Osteoblast (primary cell): ENCODE results near the gene BATF. TPM values are rescaled to one million over a fixed set of nuclear protein-coding genes. Genes with fewer than 3 reads are reported as not detected.

Experiments used
- DNase-seq: peaks from one replicate; pipeline ENCODE4 v3.0.0; 2011; ENCODE audit warnings: low spot score, mixed read lengths; ENCODE audit not compliant: insufficient read length; ENCODE audit errors: missing footprints
- H2AFZ ChIP-seq: 2 replicates; pipeline ENCODE4 v1.6.0; 2011; ENCODE audit warnings: mild to moderate bottlenecking, low read length
- H3K27ac ChIP-seq: 2 replicates; pipeline ENCODE4 v1.5.1; 2011; ENCODE audit warnings: mild to moderate bottlenecking, low read depth, low read length, moderate library complexity
- H3K27me3 ChIP-seq: 2 replicates; pipeline ENCODE4 v1.6.0; 2012; ENCODE audit warnings: mild to moderate bottlenecking, control low read depth, inconsistent platforms, low read length, moderate library complexity; ENCODE audit not compliant: insufficient read depth
- H3K36me3 ChIP-seq: 2 replicates; pipeline ENCODE4 v1.5.1; 2011; ENCODE audit warnings: mild to moderate bottlenecking, low read length, control low read depth, moderate library complexity; ENCODE audit not compliant: insufficient read depth
- H3K4me1 ChIP-seq: 2 replicates; pipeline ENCODE4 v1.5.1; 2011; ENCODE audit warnings: mild to moderate bottlenecking, low read length, control low read depth, moderate library complexity; ENCODE audit not compliant: insufficient read depth
- H3K4me2 ChIP-seq: 2 replicates; pipeline ENCODE4 v1.6.0; 2011; ENCODE audit warnings: mild to moderate bottlenecking, low read length; ENCODE audit not compliant: insufficient read depth
- H3K4me3 ChIP-seq: fragments of 200-600 bp; sonication (generic); 3 replicates; pipeline ENCODE4 v1.5.1; 2012; ENCODE audit warnings: mild to moderate bottlenecking, low read length, inconsistent platforms; ENCODE audit not compliant: insufficient read depth
- H3K79me2 ChIP-seq: 2 replicates; pipeline ENCODE4 v1.6.0; 2012; ENCODE audit warnings: mild to moderate bottlenecking, low read length, control low read depth, inconsistent platforms; ENCODE audit not compliant: insufficient read depth
- H3K9me3 ChIP-seq: 2 replicates; pipeline ENCODE4 v1.5.1; 2011; ENCODE audit warnings: low read depth, low read length, control low read depth
- H4K20me1 ChIP-seq: 2 replicates; pipeline ENCODE4 v1.6.0; 2012; ENCODE audit warnings: mild to moderate bottlenecking, low read length, control low read depth; ENCODE audit not compliant: insufficient read depth
- total RNA-seq: library from RNA; depleted of rRNA; stranded (reverse); fragments of >200 nt; gene quantifications from 2 replicates; pipeline ENCODE4 v1.2.3, GENCODE V29; 2012
- TF ChIP-seq, protein P1 (sequence below): IDR thresholded peaks from 2 replicates; pipeline ENCODE4 v1.5.1; 2011; ENCODE audit warnings: mild to moderate bottlenecking, low read depth, low read length, moderate library complexity; ENCODE audit errors: extremely low read depth

The BATF gene
- total RNA-seq, 1 donor = 0.72 TPM

DNA sequence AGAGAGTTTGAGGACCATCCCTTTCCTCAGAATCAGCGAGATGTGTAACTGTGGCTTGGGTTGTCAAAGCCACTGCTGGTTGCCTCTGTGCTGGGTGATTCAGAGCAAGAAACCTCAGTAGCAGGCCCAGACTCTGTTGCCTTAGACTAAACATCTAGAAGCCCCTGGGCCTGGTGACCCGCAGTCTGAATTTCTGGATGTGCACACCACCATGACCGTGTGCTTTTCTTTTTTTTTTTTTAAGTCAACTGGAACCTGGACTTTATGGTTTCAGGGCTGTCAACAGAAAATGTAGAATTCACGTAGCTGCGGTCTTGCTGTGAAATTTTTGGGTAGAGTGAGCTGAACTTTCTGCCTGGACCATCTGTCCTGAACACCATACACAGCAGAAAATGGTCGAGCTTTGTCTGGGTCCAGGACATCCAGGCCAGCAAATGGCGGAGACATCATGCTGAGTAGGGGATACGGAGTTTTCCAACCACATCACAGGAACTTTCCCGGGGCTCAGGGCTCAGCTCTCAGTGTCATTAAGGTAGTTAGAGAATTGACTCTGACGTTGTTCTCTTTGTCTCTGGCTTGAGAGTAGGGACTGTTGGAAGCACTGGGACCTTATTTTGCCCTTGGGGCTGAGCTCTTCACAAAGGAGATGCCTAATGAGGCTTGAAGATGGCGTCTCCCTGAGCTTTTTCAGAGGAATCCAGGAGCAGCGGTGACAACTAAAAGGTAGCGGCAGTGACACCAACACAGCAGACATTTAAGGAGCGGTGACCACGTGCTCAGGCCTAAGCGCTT is 23.0 kb upstream of the BATF start:
- Histone ChIP-seq H3K4me1 (no peaks in the 10 kb centered on the region), H2AFZ (no peak overlapping the region), H3K27ac (no peak overlapping the region), H3K27me3 (no peaks in the 10 kb centered on the region), H3K36me3 (no peaks in the 10 kb centered on the region), H3K79me2 (no peaks in the 10 kb centered on the region), H3K9me3 (no peaks in the 10 kb centered on the region), H3K4me2 (no peak overlapping the region), H3K4me3 (no peak overlapping the region), H4K20me1 (no peaks in the 10 kb centered on the region)
- DNase-seq = no peak
- TF ChIP-seq, protein P1, sequence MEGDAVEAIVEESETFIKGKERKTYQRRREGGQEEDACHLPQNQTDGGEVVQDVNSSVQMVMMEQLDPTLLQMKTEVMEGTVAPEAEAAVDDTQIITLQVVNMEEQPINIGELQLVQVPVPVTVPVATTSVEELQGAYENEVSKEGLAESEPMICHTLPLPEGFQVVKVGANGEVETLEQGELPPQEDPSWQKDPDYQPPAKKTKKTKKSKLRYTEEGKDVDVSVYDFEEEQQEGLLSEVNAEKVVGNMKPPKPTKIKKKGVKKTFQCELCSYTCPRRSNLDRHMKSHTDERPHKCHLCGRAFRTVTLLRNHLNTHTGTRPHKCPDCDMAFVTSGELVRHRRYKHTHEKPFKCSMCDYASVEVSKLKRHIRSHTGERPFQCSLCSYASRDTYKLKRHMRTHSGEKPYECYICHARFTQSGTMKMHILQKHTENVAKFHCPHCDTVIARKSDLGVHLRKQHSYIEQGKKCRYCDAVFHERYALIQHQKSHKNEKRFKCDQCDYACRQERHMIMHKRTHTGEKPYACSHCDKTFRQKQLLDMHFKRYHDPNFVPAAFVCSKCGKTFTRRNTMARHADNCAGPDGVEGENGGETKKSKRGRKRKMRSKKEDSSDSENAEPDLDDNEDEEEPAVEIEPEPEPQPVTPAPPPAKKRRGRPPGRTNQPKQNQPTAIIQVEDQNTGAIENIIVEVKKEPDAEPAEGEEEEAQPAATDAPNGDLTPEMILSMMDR = no peak

DNA sequence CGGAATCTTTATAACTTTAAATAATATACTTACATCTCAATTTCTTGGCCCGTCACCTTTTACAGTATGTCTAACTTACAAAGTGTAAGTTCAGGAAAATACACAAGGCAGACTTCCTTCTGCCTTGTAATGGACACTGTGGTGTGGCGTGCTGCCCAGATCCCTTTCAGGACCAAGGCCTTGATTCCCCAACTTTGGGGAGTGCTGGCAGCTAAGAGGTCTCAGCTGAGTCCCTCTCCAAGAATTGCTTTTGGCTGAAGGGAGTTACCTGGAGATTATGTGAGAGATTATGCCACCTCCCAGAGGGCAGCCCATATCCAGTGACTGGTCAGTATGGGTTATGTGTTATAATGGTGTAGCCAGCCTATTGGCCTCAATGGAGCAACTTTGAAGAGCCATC is 21.2 kb upstream of the BATF start:
- Histone ChIP-seq H3K36me3 (no peaks in the 10 kb centered on the region), H3K27me3 (no peaks in the 10 kb centered on the region), H3K4me1 (no peaks in the 10 kb centered on the region), H3K4me3 (no peak overlapping the region), H3K9me3 (no peaks in the 10 kb centered on the region), H3K79me2 (no peaks in the 10 kb centered on the region), H3K27ac (no peak overlapping the region), H4K20me1 (no peaks in the 10 kb centered on the region), H3K4me2 (no peak overlapping the region), H2AFZ (no peak overlapping the region)
- TF ChIP-seq, protein P1 = no peak
- DNase-seq = no peak

DNA sequence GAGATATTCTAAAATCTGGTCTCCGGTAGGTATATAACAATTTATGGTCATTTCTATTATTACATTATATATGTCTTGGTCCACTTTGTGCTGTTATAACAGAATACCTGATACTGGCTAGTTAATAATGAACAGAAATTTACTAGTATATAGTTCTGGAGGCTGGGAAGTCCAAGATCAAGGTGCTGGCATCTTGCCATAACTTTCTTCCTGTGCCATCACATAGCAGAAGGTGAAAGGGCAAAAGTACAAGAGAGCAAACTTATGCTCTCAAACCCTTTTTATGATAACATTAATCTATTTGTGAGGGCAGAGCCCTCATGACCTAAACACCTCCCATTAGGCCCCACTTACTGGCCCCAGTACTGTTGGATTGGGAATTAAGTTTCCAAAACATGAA is 17.9 kb upstream of the BATF start:
- TF ChIP-seq, protein P1 = no peak
- no peak overlapping the region for H3K27ac ChIP-seq
- no peak overlapping the region for H3K4me2 ChIP-seq
- H3K79me2 ChIP-seq = no peaks in the 10 kb centered on the region
- no peak for DNase-seq
- H3K36me3 ChIP-seq = no peaks in the 10 kb centered on the region
- no peak overlapping the region for H2AFZ ChIP-seq
- H3K4me1 ChIP-seq = no peaks in the 10 kb centered on the region
- no peaks in the 10 kb centered on the region for H4K20me1 ChIP-seq
- no peak overlapping the region for H3K4me3 ChIP-seq
- H3K27me3 ChIP-seq = no peaks in the 10 kb centered on the region
- H3K9me3 ChIP-seq = no peaks in the 10 kb centered on the region

DNA sequence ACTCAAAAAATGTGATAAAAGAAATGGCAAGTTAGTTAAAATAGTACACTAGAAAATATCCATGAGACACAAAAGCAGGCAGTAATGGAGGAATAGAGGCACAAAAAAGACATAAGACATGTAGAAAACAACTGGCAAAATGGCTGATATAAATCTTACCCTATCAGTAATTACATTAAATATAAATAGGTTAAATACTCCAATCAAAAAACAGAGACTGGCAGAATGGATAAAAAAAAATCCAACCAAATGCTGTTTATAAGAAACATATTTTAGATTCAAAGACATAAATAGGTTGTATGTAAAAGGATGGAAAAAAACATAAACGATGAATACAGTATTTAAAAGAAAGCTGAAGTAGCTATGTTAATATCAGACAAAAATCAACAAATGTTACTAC is 15.3 kb upstream of the BATF start:
- Histone ChIP-seq H4K20me1 (no peaks in the 10 kb centered on the region), H3K9me3 (peaks cover 6% of the 10 kb centered on the region), H2AFZ (no peak overlapping the region), H3K79me2 (no peaks in the 10 kb centered on the region), H3K36me3 (no peaks in the 10 kb centered on the region), H3K4me1 (no peaks in the 10 kb centered on the region), H3K27ac (no peak overlapping the region), H3K4me2 (no peak overlapping the region), H3K4me3 (no peak overlapping the region), H3K27me3 (no peaks in the 10 kb centered on the region)
- DNase-seq = no peak
- TF ChIP-seq, protein P1 = no peak
